Dermis blood vessel endothelial cell (primary cell): ENCODE data around the gene IGFBP1. TPM values are rescaled to one million over a fixed set of nuclear protein-coding genes. Genes with fewer than 3 reads are reported as not detected.
"Not testable (repeated sequence)": the region's sequence is repeated elsewhere in the genome, so short reads cannot be mapped to it uniquely, and the experiment has no call there.

Source experiments
- DNase-seq: peaks from one replicate; pipeline ENCODE4 v3.0.0; 2010
- total RNA-seq: library from RNA; depleted of rRNA; stranded (reverse); fragments of >200 nt; gene quantifications from 2 replicates; pipeline ENCODE4 v1.2.3, GENCODE V29; 2014

The IGFBP1 gene
- total RNA-seq: 0.34 and 0.47 TPM in 2 replicates

DNA sequence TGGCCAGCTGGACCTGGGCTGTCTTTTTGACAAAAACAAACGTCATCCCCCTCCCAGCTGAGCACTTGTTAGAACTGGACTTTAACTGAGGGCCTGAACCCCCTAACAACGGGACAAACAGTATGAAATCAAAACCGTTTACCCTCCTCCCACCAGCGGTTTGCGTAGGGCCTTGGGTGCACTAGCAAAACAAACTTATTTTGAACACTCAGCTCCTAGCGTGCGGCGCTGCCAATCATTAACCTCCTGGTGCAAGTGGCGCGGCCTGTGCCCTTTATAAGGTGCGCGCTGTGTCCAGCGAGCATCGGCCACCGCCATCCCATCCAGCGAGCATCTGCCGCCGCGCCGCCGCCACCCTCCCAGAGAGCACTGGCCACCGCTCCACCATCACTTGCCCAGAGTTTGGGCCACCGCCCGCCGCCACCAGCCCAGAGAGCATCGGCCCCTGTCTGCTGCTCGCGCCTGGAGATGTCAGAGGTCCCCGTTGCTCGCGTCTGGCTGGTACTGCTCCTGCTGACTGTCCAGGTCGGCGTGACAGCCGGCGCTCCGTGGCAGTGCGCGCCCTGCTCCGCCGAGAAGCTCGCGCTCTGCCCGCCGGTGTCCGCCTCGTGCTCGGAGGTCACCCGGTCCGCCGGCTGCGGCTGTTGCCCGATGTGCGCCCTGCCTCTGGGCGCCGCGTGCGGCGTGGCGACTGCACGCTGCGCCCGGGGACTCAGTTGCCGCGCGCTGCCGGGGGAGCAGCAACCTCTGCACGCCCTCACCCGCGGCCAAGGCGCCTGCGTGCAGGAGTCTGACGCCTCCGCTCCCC, at the start of gene IGFBP1:
Gene IGFBP1, plus strand, starts transcription at position 304 of the 808 bp plus-strand sequence. Its CDS starts 165 bp downstream, at position 469.
- peak; percentile 56 for DNase-seq

DNA sequence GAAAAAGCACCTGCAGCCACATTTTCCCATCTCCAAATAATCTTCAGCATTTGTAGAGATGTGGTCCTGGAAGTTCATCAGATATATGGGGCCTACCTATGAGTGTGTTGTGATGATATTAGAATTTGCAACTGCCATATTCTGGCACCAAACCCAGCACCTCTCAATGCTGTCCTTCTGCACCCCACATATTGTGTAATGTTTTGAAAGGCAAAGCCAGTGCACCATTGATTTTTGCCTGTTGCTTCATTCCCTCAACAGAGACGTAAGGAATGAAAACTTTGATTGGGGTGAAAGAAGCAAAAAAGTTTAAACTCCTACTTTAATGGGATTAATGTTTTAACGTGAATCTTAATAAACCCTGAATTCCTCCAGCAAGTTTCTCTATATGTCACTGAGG, 49.4 kb upstream of the IGFBP1 start:
- not testable (repeated sequence) for DNase-seq

DNA sequence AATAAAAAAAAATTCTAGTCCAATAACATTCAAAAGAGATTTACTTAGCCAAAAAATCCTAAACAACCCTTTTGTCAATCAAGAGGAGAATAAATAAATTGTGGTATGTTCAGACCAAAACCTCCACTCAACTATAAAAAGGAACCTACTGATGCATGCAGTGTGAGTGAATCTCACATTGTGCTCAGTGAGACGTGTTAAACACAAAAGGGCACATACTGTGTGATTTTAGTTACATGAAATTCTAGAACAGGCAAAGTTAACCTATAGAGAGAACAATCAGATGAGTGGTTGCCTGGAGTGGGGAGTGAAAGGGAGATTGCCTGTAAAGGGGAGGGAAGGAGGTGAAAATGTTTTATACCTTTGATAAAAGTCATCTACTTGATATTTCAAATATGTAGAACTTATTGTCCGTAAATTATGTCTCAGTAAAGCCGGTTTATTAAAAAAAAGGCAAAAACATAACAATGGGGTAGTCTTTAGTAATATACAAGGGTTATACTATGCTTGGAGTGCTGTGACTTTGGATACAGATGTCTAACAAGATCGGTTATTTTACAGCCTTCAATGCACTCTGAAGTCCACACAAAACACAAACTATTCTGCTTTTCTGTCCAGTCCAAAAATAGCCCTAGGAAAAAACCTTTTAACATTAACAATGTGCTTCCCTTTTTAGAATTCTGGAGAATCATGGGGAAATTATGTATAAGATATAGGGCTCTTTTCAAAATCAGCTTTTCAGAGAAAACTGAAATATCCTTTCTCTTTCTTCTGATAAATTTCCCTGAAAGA, 46.2 kb upstream of the IGFBP1 start:
- DNase-seq: not testable (repeated sequence)

DNA sequence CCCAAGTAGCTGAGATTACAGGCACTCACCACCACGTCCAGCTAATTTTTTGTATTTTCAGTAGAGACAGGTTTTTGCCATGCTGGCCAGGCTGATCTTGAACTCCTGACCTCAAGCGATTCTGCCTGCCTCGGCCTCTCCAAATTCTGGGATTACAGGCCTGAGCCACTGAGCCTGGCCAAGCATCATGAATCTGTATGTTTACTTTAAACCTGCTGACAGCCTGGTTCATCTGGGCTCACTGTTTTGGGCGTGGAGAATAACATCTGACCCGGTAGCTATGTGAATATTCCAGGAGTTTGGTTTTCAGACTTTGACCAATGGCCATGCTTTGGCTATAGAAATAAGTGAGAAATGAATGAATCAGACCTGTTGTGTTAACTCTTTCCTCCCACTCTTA, 41.8 kb upstream of the IGFBP1 start:
- DNase-seq: not testable (repeated sequence)

DNA sequence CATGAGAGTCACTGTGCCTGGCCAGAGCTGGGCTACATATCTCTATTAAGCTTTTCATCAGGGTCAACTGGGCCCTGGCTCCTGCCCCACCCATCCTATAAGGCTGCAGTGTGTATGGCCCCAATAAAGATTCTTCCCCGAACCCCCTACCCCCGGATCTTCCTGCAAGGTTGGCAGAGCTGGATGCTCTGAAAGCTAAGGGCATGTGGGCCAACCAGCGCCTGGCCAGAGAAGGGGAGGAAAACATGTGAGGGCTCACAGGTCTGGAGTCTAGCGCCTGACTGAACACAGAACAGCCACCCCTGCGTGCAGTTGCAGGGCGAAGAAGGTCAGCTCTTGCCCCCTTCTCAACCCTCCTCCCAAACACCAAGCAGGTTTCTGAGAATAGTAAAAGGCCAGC, 39.6 kb upstream of the IGFBP1 start:
- DNase-seq: not testable (repeated sequence)

DNA sequence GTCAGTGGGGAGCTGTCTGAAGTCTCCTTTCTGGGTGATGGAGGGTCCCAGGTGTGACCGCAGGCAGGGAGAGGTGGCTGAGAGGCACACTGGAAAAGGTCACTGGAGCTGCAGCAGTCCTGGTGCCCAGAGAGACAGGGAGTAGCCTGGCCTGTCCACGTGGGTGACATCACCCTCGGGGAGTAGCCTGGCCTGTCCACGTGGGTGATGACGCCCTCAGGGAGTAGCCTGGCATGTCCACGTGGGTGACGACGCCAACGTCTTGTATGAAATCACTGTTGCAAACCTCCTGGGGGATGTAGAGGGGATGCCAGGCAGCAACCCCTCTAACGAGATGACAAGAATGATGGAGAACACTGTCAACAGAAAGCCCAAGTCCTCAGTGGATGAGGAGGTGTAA, 35.3 kb upstream of the IGFBP1 start:
- DNase-seq: not testable (repeated sequence)

DNA sequence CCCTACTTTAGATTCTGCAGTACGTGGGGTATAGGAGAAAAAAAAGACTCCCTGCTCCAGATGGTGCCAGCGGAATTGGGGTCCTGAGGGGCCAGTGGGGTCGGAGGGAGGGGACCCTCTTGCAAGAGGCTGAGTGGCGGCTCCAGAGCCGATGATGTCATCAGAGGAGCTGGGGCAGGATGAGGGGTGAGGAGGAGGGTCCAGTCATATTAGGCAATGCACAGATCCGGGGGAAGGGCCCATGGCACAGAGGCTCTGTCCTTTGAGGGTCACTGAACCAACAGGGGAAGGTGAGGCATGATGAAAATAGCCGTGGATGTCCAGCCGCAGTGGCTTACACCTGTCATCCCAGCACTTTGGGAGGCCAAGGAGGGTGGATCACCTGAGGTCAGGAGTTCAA, 34.8 kb upstream of the IGFBP1 start:
- DNase-seq: not testable (repeated sequence)

DNA sequence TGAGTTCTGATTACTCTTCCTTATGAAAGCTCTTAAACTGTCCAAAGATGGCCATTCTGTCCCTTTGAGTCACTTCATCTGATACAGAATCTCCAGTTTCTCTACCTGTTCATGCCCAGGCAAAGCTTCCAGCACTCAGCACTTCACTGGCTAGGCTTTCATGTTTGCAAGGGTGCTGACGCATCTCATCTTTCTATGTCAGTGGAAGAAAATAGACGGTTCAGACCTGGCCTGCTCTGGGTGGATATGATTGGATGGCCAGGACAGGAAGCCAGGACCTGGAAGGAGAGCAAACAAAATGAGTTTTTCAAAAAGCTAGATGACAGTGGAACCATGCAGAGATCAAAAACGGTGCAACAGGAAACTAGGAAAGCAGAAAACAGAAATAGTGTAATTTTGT, 32.6 kb upstream of the IGFBP1 start:
- DNase-seq: not testable (repeated sequence)

DNA sequence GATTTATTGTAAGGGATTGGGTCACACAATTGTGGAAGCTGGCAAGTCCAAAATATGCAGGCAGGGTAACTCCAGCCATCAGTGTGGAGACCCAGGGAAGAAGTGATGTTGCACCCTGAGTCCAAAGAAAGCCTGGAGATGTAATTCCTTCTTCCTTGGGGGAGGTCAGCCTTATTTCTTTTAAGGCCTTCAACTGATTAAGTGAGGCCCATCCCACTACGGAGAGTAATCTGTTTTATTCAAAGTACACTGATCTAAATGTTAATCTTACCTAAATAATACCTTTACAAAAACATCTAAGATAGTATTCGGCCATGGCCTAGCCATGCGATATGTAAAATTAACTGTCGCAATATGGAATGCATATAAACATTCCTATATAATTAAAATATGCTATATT, 31.4 kb upstream of the IGFBP1 start:
- DNase-seq: not testable (repeated sequence)

DNA sequence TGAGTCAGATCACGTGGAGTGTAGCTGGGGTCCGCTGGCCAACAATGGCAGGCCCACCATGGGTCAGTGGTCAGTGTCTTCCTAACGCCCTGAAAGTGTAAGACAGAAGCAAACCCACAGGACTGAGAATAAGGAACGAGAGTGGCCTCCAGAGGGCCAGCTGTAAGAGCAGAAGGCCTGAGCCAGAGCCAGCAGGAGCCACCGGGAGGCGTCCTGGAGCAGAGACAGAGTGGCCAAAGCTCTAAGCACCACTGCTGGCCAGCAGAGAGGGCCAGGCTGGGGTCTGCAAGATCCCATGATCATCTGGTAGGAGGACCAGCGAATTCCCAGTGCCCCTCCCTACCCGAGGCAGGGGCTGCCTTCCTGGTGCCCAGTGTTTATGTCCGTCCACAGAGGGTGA, 24.6 kb upstream of the IGFBP1 start:
- DNase-seq: no peak

DNA sequence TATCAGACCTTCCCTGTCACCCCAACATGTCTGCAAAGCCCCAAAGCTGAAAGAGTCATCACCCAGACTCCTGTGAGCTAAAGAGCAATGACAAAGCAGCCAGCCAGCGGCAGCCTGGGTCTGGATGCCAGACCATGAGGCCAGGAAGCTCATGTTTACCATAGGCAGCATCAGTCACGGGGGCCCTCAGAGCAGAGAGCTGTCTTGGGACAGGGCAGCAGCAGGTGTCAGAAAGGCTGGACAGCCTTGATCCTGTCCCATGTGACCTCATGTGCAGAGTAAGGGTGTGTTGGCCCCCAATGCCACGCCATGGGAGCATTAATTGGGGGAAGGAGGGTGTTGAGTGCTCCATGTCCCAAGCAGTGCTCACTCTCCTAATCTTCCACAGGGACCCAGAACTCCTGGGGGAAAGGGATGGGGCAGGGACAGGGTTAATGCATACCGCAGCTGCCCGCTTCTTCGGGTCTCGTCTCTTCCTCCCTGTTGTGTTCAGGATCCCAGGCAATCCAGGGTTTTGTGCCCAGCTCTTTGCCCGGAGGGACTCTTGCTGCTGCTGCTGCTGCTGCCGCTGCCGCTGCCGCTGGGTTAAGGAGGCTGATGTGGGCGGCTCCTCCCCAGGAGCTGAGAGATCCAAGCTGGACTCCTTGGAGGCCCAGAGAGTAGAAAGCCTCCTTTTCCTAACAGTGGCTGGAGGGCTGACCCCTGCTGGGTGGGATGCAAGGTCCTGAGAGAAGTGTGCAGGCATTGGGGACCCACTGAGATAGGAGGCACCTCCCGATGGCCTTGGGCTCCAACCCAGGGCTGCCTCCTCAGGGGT, 22.5 kb upstream of the IGFBP1 start:
- DNase-seq: no peak

DNA sequence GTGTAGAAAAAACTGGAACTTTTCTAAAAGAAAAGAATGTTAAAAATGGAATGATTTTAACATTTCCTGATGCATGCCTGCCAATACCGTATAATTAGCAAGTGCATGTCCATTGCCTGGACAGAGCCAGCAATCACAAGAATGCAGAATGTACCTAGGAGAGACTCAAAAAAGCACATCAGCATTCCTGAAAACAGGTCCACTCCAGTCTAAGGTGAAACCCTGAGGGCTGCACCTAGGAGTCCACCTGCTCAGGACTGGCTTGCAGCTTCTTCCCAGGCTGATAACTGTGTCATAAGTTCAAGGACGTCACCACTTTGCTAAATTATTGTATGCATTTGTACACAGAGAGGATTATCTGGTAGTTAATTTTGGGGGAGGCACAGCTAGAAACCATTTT, 20.8 kb upstream of the IGFBP1 start:
- DNase-seq: no peak

DNA sequence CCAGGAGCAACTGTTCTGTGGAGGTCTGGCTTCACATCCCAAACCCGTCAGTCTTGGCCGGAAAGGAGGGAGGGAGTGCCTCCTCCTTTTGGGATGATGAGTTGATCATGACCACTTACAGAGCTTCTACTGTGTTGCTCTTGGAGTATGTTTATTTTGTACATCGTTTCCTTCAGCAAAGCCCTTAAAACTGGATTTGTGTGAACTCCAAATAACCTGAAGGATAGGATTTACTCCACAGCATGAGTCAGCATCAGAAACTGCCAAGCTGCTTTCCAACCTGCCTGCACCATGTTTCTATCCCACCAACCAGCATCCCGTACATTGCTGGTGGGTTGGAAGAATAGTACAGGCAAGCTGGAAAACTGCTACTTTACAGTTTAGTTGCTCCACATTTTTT, 18.9 kb upstream of the IGFBP1 start:
- DNase-seq: no peak

DNA sequence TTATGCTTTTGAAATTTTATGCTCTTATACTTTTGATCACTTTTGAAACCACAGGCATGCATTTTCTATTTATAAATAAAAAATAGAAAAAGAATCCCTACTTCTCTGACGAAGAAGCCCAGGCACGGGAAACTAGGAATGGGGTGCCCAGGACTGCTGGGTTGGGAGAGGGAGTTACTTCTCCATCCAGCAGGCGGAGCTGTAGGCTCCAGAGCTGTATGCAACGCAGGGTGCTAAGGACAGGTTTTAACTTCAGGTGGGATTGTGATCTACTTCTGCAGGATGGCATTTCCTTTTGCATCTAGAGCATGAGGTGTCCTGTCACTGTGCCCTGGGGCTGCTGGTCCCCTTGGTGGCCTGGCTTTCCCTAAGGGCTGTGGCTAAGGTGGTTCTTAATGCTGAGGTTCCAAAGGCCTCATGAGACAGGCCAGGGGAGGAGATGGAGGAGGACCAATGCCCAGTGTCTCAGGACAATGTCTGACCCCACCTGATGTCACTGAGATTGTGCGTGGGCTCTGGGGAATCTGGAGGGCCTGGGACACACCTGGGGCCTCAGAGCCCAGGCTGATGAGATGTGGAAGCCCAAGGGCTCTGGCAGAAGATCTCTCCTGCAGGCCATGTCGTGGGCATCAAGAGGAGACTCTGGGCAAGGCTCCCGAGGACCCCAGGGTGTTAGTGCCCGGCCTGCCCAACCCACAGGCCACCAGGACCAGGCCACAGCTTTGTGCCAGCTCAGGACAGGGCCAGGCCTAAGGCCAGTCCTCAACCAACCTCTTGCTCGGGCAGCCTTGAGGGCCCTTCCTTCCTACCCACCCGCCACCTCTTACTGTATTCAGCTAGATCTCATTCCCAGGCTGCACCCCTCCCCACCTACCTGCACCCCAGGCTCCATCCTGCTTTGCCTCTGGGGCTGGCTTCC, 15.9 kb upstream of the IGFBP1 start:
- DNase-seq: peak; percentile 60

DNA sequence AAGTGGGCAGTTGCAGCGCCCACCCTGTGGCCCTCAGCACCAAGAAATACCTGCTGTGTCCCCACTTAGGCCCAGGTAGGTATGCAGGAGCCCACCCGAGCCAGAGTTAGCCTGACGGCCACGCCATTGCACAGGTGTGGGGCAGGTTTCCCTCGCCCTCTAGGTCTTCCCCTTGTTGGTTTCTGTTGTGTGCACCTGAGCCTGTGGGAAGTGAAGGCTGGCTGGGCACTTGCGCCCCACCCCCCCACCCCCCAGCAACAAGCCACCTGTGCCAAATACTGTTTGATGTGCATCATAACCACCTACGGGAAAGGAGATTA, 15.3 kb upstream of the IGFBP1 start, which contains the start of gene CCDC201:
Gene CCDC201, minus strand, starts transcription at position 48 of the 320 bp plus-strand sequence. CDS start 75 bp downstream, outside the sequence.
- no peak for DNase-seq

DNA sequence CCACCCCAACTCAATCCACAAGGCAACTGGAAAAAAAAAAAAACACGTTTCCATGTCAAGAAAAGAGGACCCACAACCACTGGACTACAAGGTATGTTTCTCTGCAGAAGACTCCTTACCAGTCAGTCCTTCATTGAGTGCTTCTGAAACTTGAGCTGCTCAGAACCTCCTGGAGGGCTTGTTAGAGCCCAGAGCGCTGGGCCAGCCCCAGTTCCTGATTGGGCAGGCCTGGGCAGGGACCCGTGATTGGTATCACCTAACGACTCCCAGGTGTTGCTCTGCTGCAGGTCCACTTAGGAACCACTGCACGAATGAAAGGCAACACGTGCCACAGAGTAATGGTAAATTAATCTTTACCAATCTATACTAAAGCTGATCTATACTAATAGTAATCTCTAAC, 14.9 kb upstream of the IGFBP1 start:
- DNase-seq: no peak

DNA sequence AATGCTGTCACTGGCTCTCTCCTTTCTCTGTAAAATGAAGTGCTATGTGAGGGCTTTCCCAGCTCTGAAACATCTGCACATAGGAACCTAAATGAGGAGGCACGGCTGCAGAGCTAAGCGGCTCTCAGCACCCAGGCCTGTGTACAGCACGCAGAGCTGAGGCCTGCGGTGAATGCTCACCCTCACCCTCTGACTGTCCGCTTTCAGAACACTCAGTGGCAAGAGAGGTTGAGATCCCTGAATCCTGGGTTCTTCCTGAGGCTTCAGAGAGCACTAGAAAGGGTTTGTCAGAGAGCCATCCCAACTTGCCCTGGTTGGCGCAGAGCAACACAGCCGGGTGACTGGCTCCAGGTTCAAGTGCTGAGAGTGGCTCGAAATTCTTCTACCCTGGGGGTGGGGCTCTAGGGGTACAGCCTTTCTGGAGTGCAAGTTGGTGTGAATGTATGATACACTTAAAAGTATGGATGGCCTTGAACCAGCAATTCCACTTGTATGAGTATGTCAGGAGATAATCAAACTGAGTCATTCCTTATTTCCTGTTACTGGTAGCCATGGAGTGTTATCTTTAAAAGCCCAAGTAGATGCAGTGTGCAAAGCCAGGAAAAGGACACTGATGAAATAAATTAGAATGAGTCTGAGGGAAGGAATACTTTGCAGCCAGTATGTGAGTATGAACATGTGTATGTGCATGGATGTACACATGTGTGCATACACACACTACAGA, 13.7 kb upstream of the IGFBP1 start:
- DNase-seq: peak; percentile 84

DNA sequence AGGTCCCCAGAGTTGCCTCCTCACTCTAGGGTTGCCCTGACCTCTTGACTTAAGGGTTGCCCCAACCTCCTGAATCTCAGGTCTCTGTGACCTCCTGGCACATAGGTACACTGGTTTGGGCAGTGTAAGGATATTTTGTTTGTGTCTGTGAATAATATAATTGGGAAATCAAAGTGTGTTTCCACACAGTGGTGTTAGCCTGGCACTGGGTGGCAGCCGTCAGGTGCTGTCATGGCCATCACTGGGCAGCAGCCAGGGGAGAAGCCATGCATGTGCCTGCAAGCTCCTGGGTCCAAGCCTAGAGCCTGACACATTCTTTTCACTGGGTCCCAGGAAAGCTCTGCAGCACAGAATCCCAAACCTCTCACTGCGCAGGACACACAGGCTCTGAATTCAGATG, 11.8 kb upstream of the IGFBP1 start:
- DNase-seq: no peak

DNA sequence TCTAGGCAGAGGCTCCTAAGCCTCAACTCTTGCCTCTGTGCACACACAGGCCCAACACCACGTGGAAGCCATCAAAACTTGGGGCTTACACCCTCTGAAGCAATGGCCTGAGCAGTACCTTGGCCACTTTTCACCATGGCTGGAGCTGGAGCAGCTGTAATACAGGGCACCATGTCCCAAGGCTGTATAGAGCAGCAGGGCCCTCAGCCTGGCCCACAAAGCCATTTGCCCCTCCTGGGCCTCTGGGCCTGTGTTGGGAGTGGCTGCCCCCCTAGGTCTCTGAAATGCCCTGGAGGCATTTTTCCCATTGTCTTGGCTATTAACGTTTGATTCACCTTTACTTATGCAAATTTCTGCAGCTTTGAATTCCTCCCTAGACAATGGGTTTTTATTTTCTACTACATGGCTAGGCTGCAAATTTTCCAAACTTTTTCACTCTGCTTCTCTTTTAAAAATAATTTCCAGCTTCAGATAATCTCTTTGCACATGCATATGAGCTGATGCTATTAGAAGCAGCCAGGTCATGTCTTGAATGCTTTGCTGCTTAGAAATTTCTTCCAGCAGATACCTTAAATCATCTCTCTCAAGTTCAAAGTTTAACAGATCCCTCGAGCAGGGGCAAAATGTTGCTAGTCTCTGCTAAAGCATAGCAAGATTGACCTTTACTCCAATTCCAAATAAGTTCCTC, 9.7 kb upstream of the IGFBP1 start:
- no peak for DNase-seq

DNA sequence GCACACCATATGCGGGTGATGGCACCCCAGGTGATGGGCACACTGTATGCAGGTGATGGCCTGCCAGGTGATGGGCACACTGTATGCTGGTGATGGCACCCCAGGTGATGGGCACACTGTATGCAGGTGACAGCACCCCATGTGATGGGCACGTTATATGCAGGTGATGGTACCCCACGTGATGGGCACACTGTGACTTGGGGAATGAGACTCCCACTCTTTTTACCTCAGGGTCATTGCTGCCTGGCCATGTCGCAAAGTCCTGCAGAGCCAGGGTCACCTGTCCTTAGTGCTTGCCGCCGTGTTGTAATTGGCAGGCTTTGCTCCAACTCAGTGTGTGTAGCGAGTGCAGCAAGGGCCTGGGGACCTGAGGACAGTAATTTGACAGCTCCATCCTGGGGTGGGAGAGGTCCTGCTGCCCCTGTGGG, 7.8 kb upstream of the IGFBP1 start:
- DNase-seq: no peak
